Right kidney (tissue), 1 donor: ENCODE measurements around the gene HBS1L.

ENCODE experiments used
- DNase-seq: peaks from one replicate; pipeline ENCODE4 v3.0.0-alpha.2; 2016

The HBS1L gene

DNA sequence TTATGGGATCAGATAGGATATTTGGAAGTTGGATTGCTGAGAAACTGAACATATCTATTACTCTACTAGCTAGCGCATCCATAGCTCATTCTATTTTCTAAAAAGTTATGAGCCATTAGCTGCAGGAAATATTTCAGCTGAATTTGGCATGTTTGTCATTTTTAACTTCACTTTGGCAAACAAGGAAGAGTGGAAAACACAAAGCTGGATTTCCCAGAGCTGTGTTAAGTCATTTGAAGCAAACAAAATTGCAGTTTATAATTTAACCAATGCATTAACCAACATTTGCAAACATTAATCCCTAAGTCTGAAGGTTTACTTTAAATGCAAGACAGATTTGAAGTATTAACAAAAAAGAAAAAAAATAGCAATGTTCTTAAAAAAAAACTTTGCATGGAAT lies 105.9 kb downstream of the HBS1L start:
- no peak for DNase-seq

DNA sequence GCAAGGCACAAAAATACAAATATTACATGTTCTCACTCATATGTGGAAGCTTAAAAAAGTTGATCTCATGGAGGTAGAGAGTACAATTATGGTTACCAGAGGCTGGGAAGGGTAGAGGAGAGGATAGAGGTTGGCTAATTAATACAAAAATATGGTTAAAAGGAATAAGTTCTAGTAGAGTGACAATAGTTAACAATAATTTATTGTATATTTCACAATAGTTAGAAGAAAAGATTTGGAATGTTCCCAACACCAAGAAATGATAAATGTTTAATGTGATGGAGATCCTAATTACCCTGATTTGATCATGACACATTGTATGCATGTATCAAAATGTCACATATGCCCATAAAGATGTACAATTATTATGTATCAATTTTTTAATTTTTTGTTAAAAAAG lies 106.5 kb downstream of the HBS1L start:
- DNase-seq: no peak

DNA sequence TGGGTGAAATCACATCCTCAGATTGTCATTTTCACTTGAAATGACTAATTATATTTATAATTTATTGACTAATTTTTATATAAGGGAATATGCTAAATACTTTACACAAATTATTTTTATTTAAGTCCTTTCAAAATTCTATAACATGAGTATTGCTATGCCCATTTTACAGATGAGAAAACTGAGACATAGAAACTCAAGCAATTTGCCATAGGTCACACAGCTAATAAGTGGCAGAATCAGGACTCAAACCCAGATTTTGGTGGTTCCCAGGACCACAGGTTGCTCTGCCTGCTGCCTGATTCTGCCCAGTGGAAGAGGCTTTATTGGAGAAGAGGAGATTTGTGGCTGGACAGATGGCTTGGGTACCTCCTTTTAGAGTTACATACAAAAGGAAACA lies 109.6 kb downstream of the HBS1L start:
- no peak for DNase-seq

DNA sequence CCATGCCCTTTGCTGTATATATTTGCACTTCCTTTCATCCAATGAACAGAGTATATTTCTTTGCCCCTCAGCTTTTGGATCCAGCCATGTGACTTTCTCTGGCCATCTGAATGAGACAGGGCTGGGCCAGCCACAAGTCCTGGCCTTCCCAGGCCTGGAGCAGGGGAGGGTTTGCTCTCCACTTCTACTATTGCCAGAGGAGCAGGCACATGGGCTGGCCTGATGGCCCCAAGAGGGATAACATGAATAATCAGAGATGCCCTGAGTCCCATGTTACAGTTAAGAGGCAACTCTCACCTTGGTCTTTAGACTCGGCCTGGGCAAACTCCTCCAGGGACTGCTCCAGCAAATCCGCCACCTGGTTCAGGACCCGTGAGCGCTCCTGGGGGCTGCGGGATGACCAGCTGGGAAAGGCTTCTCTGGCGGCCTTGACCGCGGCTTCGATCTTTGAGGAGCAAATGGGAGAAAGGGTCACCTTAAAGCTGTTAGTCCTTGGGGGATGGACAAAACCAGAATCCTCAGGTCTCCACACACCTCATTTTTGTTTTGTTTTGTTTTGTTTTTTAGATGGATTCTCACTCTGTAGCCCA lies 111.0 kb downstream of the HBS1L start:
- DNase-seq: no peak

DNA sequence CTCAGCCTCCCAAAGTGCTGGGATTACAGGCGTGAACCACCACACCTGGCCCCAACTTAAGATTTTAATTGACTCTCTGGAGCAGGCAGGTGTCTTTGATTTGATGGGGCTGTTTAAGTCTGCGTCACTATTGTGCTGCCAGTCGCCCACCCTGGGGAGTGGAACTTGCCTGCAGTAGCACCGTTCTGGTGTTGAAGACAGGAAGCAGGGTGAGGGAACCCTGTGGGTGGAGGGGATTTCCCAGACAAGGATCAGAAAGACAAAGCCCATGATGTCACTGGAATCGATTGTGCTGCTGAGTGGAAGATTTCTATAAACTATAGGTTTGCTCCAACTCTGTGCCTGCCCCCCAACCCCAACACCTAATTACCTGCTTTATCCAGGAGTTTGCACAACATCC lies 115.7 kb downstream of the HBS1L start:
- DNase-seq: no peak

DNA sequence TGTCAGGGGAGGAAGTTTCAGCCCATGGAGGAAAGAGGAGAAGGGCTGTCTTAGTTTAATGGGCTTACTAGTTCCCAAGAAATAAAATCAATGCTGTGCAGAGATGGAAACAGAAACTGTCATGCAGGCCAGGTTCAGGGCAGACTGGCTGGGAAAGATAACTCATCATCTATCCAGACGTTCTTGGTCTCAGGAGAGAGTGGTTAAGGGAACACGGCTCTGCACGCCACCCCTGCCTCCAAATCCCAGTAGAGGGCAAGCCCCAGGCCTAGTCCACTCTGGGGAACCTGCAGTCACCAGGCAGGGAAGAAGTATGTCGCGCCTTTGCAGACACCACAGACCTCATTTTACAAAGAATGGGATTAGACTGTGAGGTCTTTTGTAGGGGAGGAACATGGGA lies 117.2 kb downstream of the HBS1L start:
- no peak for DNase-seq

DNA sequence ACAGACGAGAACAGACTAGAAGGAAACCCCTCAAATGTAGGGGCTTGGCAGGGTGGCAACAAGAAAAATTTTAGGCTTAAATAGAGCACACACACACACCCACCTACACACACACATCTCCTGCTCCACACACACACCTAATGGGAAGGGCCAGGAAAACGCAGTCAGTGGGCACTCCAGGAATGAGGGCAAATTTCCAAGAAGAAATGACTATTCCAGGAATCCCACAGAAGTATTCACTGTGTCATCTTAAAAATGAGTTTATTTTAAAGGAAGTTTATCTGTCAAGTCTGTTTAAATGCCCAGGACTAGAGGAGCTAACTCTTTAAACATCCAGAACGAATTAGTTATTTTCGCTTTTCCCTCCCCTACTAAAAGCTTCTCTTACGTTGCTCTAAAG lies 117.7 kb downstream of the HBS1L start:
- DNase-seq: no peak

DNA sequence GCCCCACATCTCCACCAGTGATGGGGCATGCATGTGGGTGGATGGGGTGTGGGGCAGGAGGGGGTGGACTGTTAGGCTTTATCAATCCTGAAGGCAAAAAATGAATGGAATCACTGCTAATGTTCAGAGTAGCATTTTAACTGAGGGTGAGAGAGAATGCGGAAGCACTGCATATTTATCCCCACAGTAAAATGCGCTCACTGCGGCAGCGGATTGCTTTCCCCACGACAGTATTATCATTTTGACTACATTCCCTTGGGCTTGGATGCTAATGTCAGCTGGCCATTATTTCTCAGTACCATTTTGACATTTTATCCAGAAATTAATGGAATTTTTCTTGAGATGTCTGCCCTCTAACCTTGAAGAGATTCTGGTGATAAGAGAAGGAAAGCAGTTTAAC lies 118.1 kb downstream of the HBS1L start:
- no peak for DNase-seq

DNA sequence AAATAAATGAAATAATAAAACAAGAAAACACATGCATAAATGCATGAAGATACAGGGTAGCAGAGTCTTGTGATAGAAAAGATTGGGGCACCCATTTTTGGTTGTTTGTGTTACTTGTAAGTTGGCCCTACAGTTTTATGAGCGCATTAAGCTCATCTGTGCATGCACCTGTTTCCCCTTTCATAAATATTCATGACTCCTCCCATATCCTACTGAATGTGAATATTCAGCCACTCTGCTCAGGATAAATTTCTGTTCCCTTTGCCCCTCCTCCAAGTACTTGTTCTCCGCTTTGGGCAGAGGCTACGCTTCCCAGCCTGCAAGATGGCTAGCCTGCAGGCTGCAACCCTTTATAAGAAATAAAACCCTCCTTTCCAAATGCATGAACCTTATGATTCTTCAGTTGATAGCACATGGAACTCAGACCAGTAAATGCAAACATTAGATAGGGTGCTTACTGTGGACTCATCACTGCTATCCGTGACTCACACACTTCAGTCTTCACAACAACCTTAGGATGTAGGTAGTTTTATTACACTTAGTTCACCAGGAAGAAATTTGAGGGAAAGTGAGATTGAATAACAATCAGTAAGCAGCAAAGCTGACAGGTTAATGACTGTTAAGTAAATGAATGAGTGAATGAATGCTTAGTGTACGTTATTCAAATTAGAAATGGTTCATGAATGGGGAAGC lies 119.7 kb downstream of the HBS1L start:
- DNase-seq: no peak

DNA sequence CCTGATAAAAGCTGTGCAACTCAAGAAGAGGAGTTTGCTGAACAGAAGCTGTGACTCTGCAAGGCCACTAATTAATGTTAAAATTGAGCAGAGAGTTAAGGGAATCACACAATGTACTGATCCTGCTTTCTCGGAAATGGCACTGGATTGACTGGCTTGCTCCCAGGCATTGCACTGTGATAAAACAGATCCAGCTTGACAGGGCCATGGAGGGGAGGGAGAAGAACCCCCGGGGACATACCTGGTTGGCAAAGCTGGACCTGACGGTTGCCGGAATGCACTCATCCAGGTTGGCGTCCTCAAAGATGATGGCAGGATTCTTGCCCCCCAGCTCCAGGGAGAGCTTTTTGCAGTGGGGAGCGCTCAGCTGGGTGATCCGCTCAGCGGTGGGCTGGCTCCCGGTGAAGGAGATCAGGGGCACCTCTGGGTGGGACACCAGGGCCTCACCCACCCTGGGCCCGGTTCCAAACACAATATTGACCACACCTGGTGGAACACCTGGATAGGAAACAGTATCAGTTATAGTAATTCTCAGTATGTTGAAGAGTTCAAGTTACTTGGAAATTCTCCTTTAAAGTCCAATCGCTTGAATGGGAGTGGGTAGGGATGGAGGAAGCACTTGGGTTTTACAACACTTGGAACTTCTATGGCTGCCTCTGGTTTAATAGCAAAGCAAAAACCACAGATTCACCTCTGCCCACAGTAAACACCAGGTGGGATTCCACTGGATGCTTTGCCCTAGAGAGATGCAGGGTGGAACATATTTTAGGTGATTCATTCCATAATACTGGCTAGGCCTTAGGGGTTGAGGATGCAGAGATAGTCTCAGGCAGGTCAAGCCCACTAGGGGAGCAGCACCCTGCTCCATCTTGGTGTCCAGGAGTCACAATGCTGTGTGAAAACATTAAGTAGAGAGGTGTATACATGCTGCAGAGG lies 121.8 kb downstream of the HBS1L start:
- DNase-seq: no peak

DNA sequence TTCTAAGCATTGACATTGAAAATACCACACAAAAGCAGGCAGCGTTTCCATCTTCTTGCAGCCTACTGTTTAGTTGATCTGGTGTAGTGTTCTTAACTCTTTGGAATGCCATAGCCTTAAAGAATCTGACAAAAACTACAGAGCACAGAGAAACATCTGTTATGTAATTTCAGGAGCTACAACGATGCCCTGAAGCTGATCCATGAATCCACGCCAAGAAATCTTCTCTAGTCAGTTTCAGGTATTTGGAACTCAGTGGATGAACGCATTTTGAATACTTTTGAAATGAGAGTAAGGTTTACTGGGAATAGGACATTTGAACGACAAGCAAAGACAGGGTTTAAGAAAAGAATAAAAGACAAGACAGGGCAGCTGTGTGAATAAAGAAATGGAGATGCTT lies 122.5 kb downstream of the HBS1L start:
- no peak for DNase-seq

DNA sequence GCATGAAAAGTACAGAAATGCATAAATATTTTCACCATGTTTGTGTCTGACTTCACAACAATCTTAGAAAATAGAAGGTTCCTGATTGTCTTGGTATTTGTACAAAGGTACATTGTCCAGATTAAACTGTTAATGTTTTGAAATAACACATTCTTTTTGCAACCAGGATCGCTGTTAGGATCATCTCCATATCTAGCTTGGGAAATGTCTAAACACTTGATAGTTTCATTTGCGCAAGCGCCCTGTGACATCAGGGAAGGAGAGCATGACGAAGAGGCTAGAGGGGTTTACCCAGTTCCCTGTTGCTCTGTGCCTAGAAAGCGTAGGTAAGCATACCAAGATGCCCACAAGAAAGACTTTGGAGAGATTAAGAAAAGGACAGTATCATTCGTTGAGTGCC lies 124.2 kb downstream of the HBS1L start:
- DNase-seq: no peak

DNA sequence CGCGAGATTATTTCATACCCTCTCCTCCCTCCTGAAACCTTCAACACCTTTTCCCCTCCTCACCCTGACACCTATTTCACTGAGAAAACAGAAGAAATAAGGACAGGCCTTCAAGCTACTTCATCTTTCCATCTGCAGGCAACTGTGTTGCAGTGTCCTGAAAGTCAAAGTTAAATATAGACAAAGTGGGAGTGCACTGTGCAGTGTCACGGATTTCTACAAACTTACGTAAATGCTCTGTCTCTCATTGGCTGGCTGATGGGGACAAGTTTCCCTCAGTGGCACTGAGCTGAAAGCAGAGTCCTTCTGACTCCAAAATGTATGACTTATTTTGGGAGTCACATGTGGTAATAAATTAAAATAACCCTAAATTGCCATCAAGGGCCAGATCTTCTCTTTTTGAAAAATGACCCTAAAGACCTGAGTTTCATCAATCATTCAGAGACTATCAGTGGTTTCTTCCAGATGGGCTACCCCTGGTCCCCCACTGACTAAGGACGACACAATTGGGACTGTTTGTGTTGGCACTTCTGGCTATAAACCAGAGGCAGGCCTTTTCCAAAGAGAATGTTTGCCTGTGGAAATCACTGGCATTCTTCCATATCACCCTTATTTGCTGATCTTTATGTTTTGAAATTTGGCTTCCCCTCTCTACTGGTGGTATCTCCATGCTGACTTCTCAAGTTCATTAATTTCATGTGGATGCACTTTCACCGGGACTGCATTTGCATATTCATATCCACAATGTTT lies 126.3 kb downstream of the HBS1L start:
- DNase-seq: no peak

DNA sequence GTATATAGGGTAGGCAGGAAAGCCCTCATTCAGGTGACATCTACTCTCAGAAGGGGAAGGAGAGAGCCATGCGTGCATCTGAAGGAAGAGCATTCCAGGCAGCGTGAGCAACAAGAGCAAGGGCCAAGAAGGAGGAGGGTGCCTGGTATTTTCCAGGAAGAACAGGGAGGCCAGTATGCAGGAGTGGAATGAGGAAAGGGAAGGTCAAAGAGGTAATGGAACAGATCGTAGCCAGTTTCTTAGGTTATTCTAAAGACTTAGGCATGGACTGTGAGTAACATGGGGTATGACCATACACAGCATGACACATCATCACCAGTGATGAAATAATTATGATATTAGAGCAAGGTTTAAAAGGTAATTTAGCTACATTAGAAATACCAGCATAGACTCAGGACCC lies 128.8 kb downstream of the HBS1L start:
- no peak for DNase-seq

DNA sequence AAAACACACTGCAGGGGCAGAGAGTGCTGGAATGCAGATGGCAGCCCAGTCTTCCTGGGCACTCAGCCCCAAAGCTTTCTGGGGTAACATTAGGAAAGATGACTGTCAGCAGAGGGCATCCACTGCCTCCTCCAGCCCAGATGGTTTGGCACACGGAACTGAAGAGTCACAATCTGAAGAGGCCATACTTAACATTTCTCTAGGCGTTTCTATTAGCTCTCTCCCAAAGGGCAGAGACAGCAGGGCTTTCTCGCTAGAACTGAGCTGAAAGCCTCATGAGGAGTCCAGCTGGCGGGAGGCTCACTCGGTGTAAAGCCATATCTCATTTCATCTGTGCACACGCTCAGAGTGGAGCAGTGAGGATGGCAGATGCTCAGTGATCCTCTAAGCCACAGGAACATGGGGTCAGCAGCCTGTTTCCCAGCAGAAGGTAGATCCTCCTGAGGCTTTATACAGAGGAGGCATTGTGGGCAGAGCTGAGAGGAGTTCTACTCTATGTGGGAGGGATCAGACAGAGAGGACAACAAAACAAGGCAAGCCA lies 132.8 kb downstream of the HBS1L start:
- no peak for DNase-seq

DNA sequence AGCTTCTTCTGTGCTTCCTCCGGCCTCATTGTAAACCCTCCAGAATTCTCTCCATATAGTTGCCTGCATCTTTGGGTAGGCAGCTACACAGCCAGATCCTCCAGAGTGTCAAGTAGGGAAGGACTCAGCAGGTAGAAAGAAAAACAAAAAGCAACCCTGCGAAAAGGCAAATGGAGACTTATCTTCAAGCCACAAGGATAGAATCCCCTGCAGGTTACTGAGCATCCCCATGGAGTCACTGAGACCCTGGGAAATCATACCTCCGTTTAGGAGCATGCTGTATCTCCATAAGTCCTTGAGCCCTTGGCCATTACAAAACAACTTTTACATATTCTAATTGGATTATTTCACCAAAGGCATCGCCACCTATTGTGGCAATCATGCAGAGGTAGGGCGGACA lies 133.3 kb downstream of the HBS1L start:
- no peak for DNase-seq

DNA sequence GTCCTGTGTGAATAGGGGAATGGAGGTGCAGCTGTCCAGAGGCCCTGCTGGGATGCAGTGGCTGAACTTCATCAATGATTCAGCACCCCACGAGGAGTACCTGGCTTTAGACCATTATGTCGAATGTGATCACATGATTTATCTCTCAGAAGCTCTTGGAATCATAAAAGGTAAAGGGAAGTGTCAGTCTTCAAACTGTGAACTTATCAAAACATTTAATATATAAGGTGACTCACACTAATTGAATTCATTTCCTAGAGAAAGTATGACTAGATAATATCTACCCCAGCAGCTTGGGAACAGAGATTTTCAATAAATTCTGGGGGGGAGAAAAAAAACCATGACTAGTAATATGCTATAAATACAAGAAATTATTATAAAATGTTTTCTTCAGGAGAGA lies 134.2 kb downstream of the HBS1L start:
- DNase-seq: no peak

DNA sequence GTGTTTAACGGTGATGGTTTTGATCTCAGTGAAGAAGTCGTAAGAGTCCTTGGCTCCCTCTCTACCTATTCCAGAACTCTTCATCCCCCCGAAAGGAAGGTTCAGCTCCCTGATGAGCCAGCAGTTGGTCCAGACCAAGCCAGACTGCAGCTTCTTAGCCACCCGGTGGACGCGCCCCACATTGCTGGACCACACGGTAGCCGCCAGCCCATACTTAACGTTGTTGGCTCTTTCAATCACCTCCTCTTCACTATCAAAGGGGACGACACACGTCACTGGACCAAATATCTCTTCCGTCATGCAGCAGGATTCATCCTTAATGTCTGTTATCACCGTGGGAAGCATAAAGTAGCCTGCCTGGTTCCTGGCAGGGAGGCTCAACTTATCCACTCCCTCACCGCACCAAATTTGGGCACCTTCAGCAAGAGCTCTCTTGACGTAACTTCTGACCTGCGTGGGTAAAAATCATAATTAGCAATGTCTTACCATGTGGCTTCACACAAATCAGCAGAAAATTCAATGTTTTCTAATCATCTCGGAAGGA lies 136.1 kb downstream of the HBS1L start:
- DNase-seq: no peak

DNA sequence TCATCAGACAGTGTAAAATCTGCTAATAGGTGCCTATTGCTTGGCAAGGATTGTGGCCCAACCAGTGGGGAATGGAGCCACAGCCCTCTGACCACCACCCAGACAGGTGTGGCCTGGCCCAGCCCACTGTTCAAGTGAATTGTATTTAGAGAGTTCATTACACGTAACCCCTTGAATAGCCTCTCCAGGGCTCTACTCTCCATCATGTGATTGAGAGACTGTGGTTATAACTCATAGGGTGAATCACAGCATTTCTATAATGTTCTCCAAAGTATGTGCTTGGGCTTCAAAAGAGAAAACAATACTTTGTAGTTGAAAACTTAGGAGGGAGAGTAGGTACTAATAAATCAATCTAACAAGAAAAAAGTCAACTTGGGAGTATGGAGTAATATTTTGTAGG lies 143.1 kb downstream of the HBS1L start:
- DNase-seq: no peak

DNA sequence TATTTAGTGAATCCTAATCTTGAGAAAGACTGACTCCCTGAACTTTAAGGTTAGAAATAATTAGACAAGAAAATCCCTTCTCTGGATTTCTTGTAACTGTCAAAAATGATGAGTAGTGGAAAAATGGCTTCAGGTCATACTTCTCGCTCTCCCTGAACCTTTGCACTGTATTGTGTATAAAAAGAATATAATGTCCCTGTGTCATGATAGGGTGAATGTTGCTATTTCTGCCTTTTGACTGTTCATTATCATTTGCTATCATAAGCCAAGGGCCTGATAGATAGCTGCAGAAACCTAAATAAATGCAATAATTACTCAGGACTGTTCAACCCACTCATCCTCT lies 144.1 kb downstream of the HBS1L start:
- DNase-seq: no peak
